ENCODE measurements around the gene MOSMO.
"Not testable (repeated sequence)": the region's sequence is repeated elsewhere in the genome, so short reads cannot be mapped to it uniquely, and the experiment has no call there.

Gene MOSMO

DNA sequence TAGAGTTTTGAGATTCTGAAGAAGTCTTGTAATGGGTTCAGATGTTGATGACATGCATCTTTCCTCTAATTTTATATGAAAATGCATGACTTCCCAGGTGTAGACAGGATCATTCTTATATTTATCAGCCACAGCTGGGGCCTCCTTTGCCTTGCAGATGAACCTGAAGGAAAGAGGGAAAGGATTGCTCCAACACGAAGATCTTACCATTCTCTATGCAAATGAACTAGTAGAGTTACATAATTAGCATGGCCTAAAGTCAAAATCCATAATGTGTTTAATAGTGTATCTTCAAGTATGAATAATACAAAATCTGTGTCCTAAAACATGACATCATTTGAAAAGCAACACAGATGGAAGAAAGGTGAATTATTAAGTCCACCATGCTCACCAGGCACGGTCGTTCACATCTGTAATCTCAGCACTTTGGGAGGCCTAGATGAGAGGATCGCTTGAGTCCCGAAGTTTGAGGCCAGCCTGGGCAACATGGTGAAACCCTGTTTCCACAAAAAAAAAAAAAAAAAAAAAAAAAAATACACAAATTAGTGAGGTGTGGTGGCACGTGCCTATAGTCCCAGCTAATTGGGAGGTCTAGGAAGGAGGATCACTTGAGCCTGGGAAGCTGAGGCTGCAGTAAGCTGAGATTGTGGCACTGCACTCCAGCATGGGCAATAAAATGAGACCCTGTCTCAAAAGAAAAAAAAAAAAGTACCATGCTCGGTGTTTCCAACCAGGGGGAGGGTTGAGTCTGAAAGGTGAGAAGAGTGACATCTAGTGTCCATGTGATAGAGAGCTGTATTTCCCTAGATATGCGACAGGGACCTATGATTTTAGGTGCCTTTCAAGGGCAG, 90.7 kb downstream of the MOSMO start:
- H3K4me3 ChIP-seq (ENCODE audit: low read depth, low read length), result no peak overlapping the region
- TF ChIP-seq, protein P1, sequence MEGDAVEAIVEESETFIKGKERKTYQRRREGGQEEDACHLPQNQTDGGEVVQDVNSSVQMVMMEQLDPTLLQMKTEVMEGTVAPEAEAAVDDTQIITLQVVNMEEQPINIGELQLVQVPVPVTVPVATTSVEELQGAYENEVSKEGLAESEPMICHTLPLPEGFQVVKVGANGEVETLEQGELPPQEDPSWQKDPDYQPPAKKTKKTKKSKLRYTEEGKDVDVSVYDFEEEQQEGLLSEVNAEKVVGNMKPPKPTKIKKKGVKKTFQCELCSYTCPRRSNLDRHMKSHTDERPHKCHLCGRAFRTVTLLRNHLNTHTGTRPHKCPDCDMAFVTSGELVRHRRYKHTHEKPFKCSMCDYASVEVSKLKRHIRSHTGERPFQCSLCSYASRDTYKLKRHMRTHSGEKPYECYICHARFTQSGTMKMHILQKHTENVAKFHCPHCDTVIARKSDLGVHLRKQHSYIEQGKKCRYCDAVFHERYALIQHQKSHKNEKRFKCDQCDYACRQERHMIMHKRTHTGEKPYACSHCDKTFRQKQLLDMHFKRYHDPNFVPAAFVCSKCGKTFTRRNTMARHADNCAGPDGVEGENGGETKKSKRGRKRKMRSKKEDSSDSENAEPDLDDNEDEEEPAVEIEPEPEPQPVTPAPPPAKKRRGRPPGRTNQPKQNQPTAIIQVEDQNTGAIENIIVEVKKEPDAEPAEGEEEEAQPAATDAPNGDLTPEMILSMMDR (conservative IDR thresholded peaks at IDR 0.05; ENCODE audit: low read depth, low read length), result peak; percentile 73
- DNase-seq (ENCODE audit: low read depth), result peak; percentile 66

- no peak overlapping the region for H3K4me3 ChIP-seq (ENCODE audit: low read depth, low read length)
- TF ChIP-seq, protein P1 (conservative IDR thresholded peaks at IDR 0.05; ENCODE audit: low read depth, low read length), result no peak
- no peak for DNase-seq (ENCODE audit: low read depth)
Observed at GRCh38 chr16:22099256-22099975, 91.5 kb downstream of the MOSMO start.

- TF ChIP-seq, protein P1 (conservative IDR thresholded peaks at IDR 0.05; ENCODE audit: low read depth, low read length), result no peak
- no peak overlapping the region for H3K4me3 ChIP-seq (ENCODE audit: low read depth, low read length)
- DNase-seq (ENCODE audit: low read depth), result no peak
Observed at GRCh38 chr16:22103441-22103840, 95.5 kb downstream of the MOSMO start.

GRCh38 chr16:22109258-22109898, 101.5 kb downstream of the MOSMO start:
- TF ChIP-seq, protein P1 (conservative IDR thresholded peaks at IDR 0.05; ENCODE audit: low read depth, low read length), result no peak
- no peak for DNase-seq (ENCODE audit: low read depth)
- no peak overlapping the region for H3K4me3 ChIP-seq (ENCODE audit: low read depth, low read length)

DNA sequence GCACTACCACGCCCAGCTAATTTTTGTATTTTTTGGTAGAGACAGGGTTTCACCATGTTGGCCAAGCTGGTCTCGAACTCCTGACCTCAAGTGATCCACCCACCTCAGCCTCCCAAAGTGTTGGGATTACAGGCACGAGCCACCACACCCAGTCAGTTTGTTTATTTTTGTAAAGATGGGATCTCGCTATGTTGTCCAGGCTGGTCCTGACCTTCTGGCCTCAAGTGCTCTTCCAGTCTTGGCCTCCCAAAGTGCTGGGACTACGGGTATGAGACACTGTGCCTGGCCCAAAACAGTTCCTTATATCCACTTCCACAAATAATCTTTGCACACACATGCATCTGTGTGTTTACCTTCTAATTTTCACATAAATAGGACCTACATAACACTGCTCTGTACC, 103.7 kb downstream of the MOSMO start:
- not testable (repeated sequence) for H3K4me3 ChIP-seq (ENCODE audit: low read depth, low read length); DNase-seq (ENCODE audit: low read depth)

GRCh38 chr16:22116095-22116700, 108.3 kb downstream of the MOSMO start:
- no peak for DNase-seq (ENCODE audit: low read depth)
- no peak overlapping the region for H3K4me3 ChIP-seq (ENCODE audit: low read depth, low read length)
- TF ChIP-seq, protein P1 (conservative IDR thresholded peaks at IDR 0.05; ENCODE audit: low read depth, low read length), result no peak

- TF ChIP-seq, protein P1 (conservative IDR thresholded peaks at IDR 0.05; ENCODE audit: low read depth, low read length), result no peak
- no peak for DNase-seq (ENCODE audit: low read depth)
- no peak overlapping the region for H3K4me3 ChIP-seq (ENCODE audit: low read depth, low read length)
Observed at GRCh38 chr16:22117609-22118008, 109.7 kb downstream of the MOSMO start.
